Liver (tissue), 9 donors: ENCODE measurements around the gene GNG12. TPM values are rescaled to one million over a fixed set of nuclear protein-coding genes. Genes with fewer than 3 reads are reported as not detected.

Source experiments
- DNase-seq: peaks from one replicate; pipeline ENCODE4 v3.0.0-alpha.2; 2017; ENCODE audit warnings: low spot score
- H3K27ac ChIP-seq, 2 donors: one replicate each; pipeline ENCODE4 v1.7.0; 2013; ENCODE audit warnings: inconsistent platforms in 2 of 2, low read length in 2 of 2, control low read depth in 1 of 2, low read depth in 1 of 2, mild to moderate bottlenecking in 1 of 2
- H3K27me3 ChIP-seq, 4 donors: one replicate each; pipeline versions ENCODE4 v1.6.1 to v1.7.0; 2013; ENCODE audit warnings: low read length in 3 of 4, inconsistent platforms in 1 of 4, mild to moderate bottlenecking in 1 of 4, moderate library complexity in 1 of 4; ENCODE audit not compliant: control insufficient read depth in 4 of 4, insufficient read depth in 4 of 4
- H3K36me3 ChIP-seq, 4 donors: one replicate each; pipeline versions ENCODE4 v1.6.1 to v1.7.0; 2013; ENCODE audit warnings: low read length in 3 of 4, mild to moderate bottlenecking in 3 of 4, low read depth in 1 of 4, moderate library complexity in 1 of 4; ENCODE audit not compliant: control insufficient read depth in 4 of 4, insufficient read depth in 3 of 4
- H3K4me1 ChIP-seq, 4 donors: one replicate each; pipeline versions ENCODE4 v1.6.1 to v1.7.0; 2013; ENCODE audit warnings: low read length in 3 of 4, mild to moderate bottlenecking in 3 of 4, moderate library complexity in 1 of 4; ENCODE audit not compliant: control insufficient read depth in 4 of 4, insufficient read depth in 4 of 4
- H3K4me3 ChIP-seq, 3 donors: one replicate each; pipeline versions ENCODE4 v1.6.1 to v1.7.0; 2013; ENCODE audit warnings: low read length in 3 of 3, control low read depth in 1 of 3, low read depth in 1 of 3, mild to moderate bottlenecking in 1 of 3
- H3K9ac ChIP-seq, 2 donors: one replicate each; pipeline ENCODE4 v1.7.0; 2013; ENCODE audit warnings: low read length in 2 of 2, mild to moderate bottlenecking in 2 of 2, moderate library complexity in 2 of 2, control low read depth in 1 of 2, low read depth in 1 of 2
- H3K9me3 ChIP-seq, 4 donors: one replicate each; pipeline versions ENCODE4 v1.6.1 to v1.7.0; 2013; ENCODE audit warnings: low read length in 3 of 4; ENCODE audit not compliant: control insufficient read depth in 4 of 4
- EGR1 ChIP-seq, 2 donors: IDR thresholded peaks; 2 replicates each; pipeline ENCODE4 v1.6.1; 2016 to 2018; ENCODE audit warnings: antibody characterized with exemption in 2 of 2, low read depth in 2 of 2
- FOXA1 ChIP-seq: IDR thresholded peaks from 2 replicates; pipeline ENCODE4 v1.6.1; 2016; ENCODE audit warnings: antibody characterized with exemption
- FOXA2 ChIP-seq: IDR thresholded peaks from 2 replicates; pipeline ENCODE4 v1.6.1; 2016; ENCODE audit warnings: antibody characterized with exemption
- GABPA ChIP-seq, 2 donors: IDR thresholded peaks in 1 of 2; conservative IDR thresholded peaks in 1 of 2; 2 replicates each; pipeline ENCODE4 v1.6.1; 2016; ENCODE audit warnings: antibody characterized with exemption in 2 of 2, mild to moderate bottlenecking in 1 of 2, moderate library complexity in 1 of 2
- HNF4A ChIP-seq, 2 donors: conservative IDR thresholded peaks; 2 replicates each; pipeline ENCODE4 v1.6.1; 2016; ENCODE audit warnings: antibody characterized with exemption in 2 of 2, mild to moderate bottlenecking in 2 of 2
- HNF4G ChIP-seq: IDR thresholded peaks from 2 replicates; pipeline ENCODE4 v1.6.1; 2016; ENCODE audit warnings: antibody characterized with exemption
- JUND ChIP-seq, 2 donors: IDR thresholded peaks; 2 replicates each; pipeline ENCODE4 v1.6.1; 2016; ENCODE audit warnings: antibody characterized with exemption in 2 of 2
- MAX ChIP-seq: IDR thresholded peaks from 2 replicates; pipeline ENCODE4 v1.6.1; 2016; ENCODE audit warnings: antibody characterized with exemption
- NR2F2 ChIP-seq: IDR thresholded peaks from 2 replicates; pipeline ENCODE4 v1.6.1; 2016; ENCODE audit warnings: antibody characterized with exemption
- RAD21 ChIP-seq, 2 donors: IDR thresholded peaks; 2 replicates each; pipeline ENCODE4 v1.6.1; 2016; ENCODE audit warnings: antibody characterized with exemption in 2 of 2, mild to moderate bottlenecking in 2 of 2
- RXRA ChIP-seq, 2 donors: IDR thresholded peaks; 2 replicates each; pipeline ENCODE4 v1.6.1; 2017 to 2018; ENCODE audit warnings: antibody characterized with exemption in 2 of 2, mild to moderate bottlenecking in 1 of 2
- SP1 ChIP-seq: IDR thresholded peaks from 2 replicates; pipeline ENCODE4 v1.6.1; 2018; ENCODE audit warnings: antibody characterized with exemption, mild to moderate bottlenecking
- TAF1 ChIP-seq: conservative IDR thresholded peaks from 2 replicates; pipeline ENCODE4 v1.6.1; 2016; ENCODE audit warnings: antibody characterized with exemption, mild to moderate bottlenecking
- YY1 ChIP-seq: IDR thresholded peaks from 2 replicates; pipeline ENCODE4 v1.6.1; 2016; ENCODE audit warnings: antibody characterized with exemption, mild to moderate bottlenecking
- ZBTB33 ChIP-seq: IDR thresholded peaks from 2 replicates; pipeline ENCODE4 v1.6.1; 2016; ENCODE audit warnings: antibody characterized with exemption
- WGBS: extraction: QIAGEN DNeasy Blood & Tissue Kit; methylation state at CpG from one replicate; pipeline ENCODE4 v1.1.7; 2013; 5-methylcytosine and 5-hydroxymethylcytosine counted together
- polyA plus RNA-seq, 2 donors: library from polyadenylated mRNA; stranded (reverse) in 1 of 2; unstranded in 1 of 2; fragments of 200-250 nt in 1 of 2; fragments of >200 nt in 1 of 2; fragmentation: Nextera tagmentation in 1 of 2; extraction: Ambion mirVana in 1 of 2; gene quantifications; one replicate each; pipeline versions ENCODE4 v1.2.1 to v1.2.3, GENCODE V29; 2013 to 2015
- total RNA-seq, 2 donors: library from RNA; depleted of rRNA; stranded (reverse); fragments of >200 nt; gene quantifications; one replicate each; pipeline ENCODE4 v1.2.3, GENCODE V29; 2014
- TF ChIP-seq, protein P1 (sequence below): IDR thresholded peaks from 2 replicates; pipeline ENCODE4 v1.6.1; 2016; ENCODE audit warnings: antibody characterized with exemption, mild to moderate bottlenecking
- TF ChIP-seq, protein P2 (sequence below): IDR thresholded peaks from 2 replicates; pipeline ENCODE4 v1.6.1; 2016; ENCODE audit warnings: antibody characterized with exemption
- TF ChIP-seq, protein P3 (sequence below): fragments of 150-350 bp; IDR thresholded peaks from 2 replicates; pipeline ENCODE4 v1.5.1; 2017; ENCODE audit warnings: improper control_type of control experiment, low read depth, low read length; ENCODE audit not compliant: missing input control
- donor health status: healthy.
- donor health status: healthy.
- donor health status: healthy.
- donor health status: healthy.
- donor health status: healthy.

The GNG12 gene
- total and polyA plus RNA-seq, 4 donors, result 15.4 to 26.1 (median 19.7) TPM

GRCh38 chr1:67680486-67680885, 152.8 kb downstream of the GNG12 start:
- H3K36me3 ChIP-seq, result no peaks in the 10 kb centered on the region
- no peaks in the 10 kb centered on the region for H3K9me3 ChIP-seq
- H3K27ac ChIP-seq, result no peak overlapping the region
- no peaks in the 10 kb centered on the region for H3K27me3 ChIP-seq
- 97% methylated on average over 2 of the region's 2 CpGs for WGBS
- H3K9ac ChIP-seq, result no peak overlapping the region
- DNase-seq, result no peak
- H3K4me3 ChIP-seq, result no peak overlapping the region
- H3K4me1 ChIP-seq, result peaks cover 0 to 17% (median 12%) of the 10 kb centered on the region in 4 donors
- TF ChIP-seq MAX (no peak), GABPA (IDR thresholded peaks at IDR 0.05 in 1 of 2, conservative IDR thresholded peaks at IDR 0.05 in 1 of 2) (no peak), RXRA (IDR thresholded peaks at IDR 0.05) (no peak)

GRCh38 chr1:67679691-67680090, 153.6 kb downstream of the GNG12 start:
- TF ChIP-seq HNF4G (no peak), RXRA (IDR thresholded peaks at IDR 0.05) (no peak), YY1 (no peak), SP1 (no peak), HNF4A (conservative IDR thresholded peaks at IDR 0.05) (no peak), JUND (IDR thresholded peaks at IDR 0.05) (no peak), NR2F2 (no peak), FOXA2 (no peak), ZBTB33 (no peak), TAF1 (no peak), GABPA (IDR thresholded peaks at IDR 0.05 in 1 of 2, conservative IDR thresholded peaks at IDR 0.05 in 1 of 2) (no peak), EGR1 (IDR thresholded peaks at IDR 0.05; ENCODE audit: low read depth in 2 of 2) (no peak), FOXA1 (no peak), RAD21 (IDR thresholded peaks at IDR 0.05) (no peak), MAX (no peak)
- TF ChIP-seq, protein P1, sequence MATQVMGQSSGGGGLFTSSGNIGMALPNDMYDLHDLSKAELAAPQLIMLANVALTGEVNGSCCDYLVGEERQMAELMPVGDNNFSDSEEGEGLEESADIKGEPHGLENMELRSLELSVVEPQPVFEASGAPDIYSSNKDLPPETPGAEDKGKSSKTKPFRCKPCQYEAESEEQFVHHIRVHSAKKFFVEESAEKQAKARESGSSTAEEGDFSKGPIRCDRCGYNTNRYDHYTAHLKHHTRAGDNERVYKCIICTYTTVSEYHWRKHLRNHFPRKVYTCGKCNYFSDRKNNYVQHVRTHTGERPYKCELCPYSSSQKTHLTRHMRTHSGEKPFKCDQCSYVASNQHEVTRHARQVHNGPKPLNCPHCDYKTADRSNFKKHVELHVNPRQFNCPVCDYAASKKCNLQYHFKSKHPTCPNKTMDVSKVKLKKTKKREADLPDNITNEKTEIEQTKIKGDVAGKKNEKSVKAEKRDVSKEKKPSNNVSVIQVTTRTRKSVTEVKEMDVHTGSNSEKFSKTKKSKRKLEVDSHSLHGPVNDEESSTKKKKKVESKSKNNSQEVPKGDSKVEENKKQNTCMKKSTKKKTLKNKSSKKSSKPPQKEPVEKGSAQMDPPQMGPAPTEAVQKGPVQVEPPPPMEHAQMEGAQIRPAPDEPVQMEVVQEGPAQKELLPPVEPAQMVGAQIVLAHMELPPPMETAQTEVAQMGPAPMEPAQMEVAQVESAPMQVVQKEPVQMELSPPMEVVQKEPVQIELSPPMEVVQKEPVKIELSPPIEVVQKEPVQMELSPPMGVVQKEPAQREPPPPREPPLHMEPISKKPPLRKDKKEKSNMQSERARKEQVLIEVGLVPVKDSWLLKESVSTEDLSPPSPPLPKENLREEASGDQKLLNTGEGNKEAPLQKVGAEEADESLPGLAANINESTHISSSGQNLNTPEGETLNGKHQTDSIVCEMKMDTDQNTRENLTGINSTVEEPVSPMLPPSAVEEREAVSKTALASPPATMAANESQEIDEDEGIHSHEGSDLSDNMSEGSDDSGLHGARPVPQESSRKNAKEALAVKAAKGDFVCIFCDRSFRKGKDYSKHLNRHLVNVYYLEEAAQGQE, result no peak
- TF ChIP-seq, protein P2, sequence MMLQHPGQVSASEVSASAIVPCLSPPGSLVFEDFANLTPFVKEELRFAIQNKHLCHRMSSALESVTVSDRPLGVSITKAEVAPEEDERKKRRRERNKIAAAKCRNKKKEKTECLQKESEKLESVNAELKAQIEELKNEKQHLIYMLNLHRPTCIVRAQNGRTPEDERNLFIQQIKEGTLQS, result no peak
- TF ChIP-seq, protein P3, sequence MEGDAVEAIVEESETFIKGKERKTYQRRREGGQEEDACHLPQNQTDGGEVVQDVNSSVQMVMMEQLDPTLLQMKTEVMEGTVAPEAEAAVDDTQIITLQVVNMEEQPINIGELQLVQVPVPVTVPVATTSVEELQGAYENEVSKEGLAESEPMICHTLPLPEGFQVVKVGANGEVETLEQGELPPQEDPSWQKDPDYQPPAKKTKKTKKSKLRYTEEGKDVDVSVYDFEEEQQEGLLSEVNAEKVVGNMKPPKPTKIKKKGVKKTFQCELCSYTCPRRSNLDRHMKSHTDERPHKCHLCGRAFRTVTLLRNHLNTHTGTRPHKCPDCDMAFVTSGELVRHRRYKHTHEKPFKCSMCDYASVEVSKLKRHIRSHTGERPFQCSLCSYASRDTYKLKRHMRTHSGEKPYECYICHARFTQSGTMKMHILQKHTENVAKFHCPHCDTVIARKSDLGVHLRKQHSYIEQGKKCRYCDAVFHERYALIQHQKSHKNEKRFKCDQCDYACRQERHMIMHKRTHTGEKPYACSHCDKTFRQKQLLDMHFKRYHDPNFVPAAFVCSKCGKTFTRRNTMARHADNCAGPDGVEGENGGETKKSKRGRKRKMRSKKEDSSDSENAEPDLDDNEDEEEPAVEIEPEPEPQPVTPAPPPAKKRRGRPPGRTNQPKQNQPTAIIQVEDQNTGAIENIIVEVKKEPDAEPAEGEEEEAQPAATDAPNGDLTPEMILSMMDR, result no peak
- DNase-seq, result no peak

More at GRCh38 chr1:67679691-67680090, 153.6 kb downstream of the GNG12 start:
- H3K36me3 ChIP-seq, result no peaks in the 10 kb centered on the region
- H3K27me3 ChIP-seq, result no peaks in the 10 kb centered on the region
- H3K9me3 ChIP-seq, result no peaks in the 10 kb centered on the region
- no peak overlapping the region for H3K4me3 ChIP-seq
- no peak overlapping the region for H3K27ac ChIP-seq
- H3K9ac ChIP-seq, result no peak overlapping the region
- peaks cover 0 to 17% (median 12%) of the 10 kb centered on the region in 4 donors for H3K4me1 ChIP-seq
